HG03039 (cell line): Measurements from ENCODE around the gene SKI.
"Not testable (repeated sequence)": the region's sequence is repeated elsewhere in the genome, so short reads cannot be mapped to it uniquely, and the experiment has no call there.

ENCODE experiments used
- ATAC-seq: cut with Tn5 transposase; IDR thresholded peaks from one replicate; pipeline ENCODE4 v1.9.1; 2021; ENCODE audit warnings: mild to moderate bottlenecking, moderate library complexity; ENCODE audit not compliant: unreplicated experiment

Gene SKI

DNA sequence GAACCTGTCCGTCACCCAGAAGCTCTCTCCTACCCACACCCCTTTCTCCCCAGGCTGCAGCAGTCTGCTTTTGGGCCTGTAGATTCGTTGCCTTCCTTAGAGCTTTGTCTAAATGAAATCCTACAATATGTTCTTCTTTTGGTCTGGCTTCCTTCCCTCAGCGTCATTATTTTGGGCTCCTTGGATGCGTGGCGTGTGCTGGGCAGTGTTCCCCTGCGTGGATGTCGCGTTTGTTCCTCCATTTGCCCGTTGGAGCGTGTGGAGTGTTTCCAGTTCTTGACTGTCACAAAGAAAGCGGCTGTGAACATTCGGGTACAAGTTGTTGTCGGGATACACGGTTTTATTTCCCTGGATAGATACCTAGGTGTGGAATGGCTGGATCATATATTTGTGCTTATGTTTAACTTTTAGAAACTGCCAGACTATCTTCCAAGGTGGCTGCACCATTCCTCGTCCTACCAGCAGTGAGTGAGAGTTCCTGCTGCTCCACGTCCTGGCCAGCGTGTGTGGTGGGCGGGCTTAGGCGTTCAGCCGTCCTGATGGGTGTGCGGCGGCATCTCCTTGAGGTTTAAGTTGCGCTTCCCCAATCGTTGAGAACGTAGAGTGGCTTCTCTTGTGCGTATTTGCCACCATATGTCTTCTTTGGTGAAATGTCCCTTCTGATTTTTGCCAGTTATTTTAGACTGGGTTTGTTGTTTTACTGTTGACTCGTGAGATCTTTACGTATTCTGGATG is 31.7 kb downstream of the SKI start:
- no peak for ATAC-seq

DNA sequence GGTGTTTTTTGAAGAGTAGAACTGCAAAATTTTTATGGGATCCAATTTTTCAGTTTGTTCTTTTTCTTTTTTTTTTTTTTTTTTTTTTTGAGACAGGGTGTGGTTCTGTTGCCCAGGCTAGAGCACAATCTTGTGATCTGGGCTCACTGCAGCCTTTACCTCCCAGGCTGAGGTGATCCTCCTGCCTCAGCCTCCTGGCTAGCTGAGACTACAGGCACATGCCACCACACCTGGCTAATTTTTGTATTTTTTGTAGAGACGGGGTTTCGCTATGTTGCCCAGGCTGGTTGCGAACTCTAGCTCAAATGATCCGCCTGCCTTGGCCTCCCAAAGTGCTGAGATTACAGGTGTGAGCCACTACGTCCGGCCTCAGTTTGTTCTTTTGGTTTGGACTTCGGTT is 32.4 kb downstream of the SKI start:
- not testable (repeated sequence) for ATAC-seq

- no peak for ATAC-seq
These were observed 32.8 kb downstream of the SKI start for GRCh38 chr1:2260917-2261316.

DNA sequence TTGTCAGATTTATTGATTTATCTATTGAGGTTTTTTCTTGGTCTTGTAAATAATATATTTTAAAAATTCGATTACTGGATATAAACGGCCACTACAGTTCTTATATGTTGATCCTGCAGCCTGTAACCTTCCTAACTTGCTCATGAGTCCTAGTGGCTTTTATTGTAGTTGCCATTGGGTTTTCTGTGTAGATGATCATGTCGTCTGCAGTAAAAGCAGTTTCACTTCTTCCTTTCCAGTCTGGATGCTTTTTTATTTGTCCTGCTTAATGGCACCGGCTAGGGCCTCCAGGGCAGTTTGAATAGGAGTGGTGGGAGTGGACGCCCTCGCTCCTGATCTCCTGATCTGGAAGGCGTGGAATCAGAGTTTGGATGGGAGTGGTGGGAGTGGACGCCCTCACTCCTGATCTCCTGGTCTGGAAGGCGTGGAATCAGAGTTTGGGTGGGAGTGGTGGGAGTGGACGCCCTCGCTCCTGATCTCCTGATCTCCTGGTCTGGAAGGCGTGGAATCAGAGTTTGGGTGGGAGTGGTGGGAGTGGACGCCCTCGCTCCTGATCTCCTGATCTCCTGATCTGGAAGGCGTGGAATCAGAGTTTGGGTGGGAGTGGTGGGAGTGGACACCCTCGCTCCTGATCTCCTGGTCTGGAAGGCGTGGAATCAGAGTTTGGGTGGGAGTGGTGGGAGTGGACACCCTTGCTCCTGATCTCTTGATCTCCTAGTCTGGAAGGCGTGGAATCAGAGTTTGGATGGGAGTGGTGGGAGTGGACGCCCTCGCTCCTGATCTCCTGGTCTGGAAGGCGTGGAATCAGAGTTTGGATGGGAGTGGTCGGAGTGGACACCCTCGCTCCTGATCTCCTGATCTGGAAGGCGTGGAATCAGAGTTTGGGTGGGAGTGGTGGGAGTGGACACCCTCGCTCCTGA is 33.6 kb downstream of the SKI start:
- not testable (repeated sequence) for ATAC-seq

DNA sequence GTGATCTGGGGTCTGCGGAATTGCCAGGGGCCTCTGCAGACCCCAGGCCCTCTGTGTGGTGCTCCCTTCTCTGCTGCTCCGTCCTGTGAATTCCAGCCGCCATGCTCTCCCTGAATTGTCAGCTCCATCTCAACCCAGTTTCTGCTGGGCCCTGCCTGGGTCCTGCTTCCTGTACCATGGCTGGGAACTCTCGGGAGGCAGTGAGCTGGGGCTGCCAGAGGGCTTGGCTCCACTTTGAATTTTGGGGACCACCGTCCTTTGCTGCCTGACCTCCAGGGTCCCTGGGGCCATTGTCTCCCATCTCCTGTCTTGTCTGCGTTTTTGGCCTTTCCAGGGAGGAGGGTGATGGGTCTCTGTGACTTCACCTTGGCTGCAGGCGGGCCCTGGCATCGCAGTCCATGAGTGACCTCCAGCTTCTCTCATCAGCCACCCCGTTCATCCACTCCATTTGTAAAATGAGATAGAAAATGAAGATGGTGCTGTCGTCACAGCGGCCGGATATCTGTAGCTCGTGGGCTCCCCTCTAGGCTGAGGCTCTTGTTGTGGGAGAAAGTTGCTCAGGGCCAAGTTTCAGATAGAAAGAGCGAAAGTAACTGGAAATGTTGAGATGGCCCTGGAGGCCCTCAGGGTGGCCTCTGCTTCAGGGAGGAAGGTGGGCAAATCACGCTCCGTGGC is 38.3 kb downstream of the SKI start:
- no peak for ATAC-seq

- ATAC-seq = no peak
These were observed 39.1 kb downstream of the SKI start for GRCh38 chr1:2267051-2267830.

- no peak for ATAC-seq
These were observed 39.7 kb downstream of the SKI start for GRCh38 chr1:2267862-2268261.

DNA sequence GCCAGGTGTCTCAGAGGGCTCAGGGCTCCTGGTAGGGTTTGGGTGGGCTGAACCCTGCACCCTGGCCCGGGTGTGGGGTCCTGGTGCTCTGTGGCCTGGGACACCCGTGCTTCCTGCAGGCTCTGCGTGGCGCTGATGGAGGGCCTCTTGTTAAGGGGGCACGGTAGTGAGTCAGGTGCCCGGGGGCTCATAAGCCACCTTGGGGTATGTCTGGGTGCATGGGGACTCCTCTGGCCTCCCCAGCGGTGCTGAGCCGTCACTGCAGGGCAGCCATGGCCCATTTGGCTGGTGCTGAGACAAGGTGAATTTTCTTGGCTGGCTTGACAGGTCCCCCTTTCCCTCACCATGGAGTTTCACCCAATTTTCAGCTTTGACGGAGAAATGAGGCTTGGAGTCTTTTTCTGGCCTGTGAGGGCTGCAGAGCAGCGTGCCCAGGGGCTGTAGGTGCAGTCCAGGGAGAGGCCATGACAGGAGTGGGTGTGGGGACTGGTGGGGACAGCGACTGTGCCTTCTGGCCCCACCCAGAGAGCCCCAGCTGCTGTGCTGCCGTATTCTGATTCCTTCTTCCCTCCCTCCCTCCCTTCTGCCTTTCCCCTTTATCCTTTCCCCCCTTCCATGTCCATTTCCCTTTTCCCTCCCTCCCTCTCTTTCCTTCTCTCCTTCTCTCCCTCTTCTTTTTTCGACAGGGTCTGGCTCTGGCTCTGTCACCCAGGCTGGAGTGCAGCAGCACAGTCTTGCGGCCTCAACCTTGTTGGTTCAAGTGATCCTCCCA is 40.4 kb downstream of the SKI start:
- no peak for ATAC-seq

GRCh38 chr1:2269193-2269921 is 41.2 kb downstream of the SKI start:
- ATAC-seq = no peak

DNA sequence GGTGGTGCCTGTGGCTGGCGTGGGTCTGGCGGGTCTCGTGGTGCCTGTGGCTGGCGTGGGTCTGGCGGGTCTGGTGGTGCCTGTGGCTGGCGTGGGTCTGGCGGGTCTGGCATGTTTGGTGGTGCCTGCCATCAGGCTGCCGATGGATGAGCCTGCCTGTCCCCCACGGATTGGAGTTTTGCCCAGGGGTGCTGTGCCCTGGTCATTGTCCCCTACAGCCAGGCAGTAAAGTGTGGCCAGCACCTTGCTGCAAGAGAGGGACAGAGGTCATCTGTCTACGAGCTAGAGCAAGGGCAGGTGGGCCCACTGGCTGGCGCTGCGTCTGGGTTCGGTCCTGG is 41.8 kb downstream of the SKI start:
- ATAC-seq = no peak

GRCh38 chr1:2270260-2271100 is 42.4 kb downstream of the SKI start:
- no peak for ATAC-seq

DNA sequence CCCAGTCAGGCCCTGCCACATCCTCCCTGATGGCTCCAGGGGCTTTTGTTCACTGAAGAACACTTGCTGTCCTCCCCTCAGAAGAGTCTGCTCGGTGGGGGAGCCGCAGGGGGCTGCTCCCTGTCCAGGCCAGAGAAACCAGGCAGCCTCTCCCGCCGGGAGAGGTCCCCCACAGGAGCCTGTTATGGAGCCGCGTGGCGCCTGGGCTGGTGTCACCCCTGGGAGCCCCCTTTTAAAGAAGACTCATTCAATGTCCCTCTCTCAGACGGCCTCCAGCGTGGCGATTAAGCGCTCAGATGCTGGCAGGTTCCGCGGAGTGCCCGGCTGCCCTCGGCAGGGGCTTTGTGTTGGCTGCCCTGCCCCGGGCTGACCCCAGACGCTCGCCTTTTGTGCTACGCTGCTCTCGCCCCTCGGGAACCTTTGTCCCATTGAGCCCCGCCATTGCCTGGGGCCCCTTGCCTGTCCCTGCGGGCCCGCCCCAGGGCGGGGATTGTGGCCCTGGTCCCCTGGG is 43.1 kb downstream of the SKI start:
- ATAC-seq = no peak

DNA sequence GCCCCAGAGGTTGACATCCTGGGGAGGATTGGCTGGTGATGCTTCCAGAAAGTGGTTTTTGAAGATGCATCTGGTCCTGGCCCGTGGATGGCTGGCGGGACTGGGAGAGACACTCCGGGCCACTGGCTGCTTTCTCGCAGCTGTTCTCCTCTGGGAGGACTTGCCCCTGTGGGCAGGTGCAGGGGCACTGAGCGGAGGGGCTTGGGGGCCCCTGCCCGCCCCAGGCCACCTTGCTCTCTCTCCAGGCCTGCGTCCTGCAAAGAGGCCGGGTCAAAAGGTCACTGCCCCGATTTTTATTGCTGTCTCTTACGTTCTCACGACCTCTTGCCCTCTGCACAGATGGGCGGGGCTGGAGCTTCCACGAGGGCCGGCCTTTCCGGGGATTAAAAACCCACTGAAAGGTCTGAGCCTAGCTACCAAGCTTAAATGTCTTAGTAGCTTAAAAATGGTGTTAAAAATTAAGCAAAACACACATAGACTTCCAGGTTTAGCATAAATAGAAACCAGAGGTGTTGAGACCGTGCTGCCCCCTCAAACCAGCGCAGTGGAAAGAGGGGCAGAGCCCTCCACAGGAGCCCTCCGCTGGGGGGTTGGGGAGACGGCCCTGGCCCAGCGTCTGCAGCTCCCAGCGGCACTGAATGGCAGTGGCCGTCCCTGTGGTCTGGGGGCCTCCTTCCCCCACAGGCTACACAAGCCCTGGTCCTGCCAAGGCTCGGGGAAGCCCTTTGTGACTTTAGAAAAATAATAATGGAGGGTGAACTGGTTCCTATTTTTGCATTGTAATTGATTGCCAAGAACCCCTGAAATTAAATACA is 43.9 kb downstream of the SKI start:
- no peak for ATAC-seq

GRCh38 chr1:2272686-2273400 is 44.7 kb downstream of the SKI start:
- no peak for ATAC-seq

DNA sequence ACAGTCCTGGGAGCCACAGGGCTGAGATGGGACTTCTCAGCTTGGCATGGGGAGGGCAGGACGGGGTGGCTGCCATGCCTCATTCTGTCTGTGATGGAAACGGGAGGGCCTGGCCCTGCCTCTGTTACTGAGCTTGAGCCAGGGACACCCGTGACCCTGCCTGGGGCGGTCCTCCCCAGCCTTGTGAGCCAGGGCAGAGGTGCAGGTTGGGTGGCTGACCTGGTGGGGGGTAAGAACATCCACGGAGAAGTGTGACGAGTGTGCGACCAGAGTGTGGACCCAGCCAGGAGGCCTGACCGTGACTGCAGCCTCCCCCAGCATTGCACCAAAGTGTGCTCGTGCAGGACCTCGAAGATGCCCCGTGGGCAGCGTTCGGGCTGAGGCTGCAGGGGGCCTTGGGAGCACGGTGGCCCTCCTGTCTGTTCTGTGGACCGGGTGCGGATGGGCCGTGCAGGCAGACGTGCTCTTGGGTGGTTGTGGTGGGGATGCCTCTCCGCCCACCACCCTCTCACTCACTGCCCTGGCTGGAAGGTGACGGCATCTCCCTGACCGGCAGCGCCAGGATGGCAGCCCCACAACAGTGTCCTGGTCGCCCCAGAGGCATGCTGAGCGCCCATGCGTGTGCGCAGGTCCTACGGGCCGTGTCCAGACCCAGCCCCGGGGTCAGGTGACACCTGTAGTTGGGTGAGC is 45.4 kb downstream of the SKI start:
- ATAC-seq = no peak

- no peak for ATAC-seq
These were observed 46.3 kb downstream of the SKI start for GRCh38 chr1:2274231-2274928.
